OCI-LY1 (cell line): Measurements from ENCODE around the gene PLEKHA8.

ENCODE experiments used
- CTCF ChIP-seq: fragments of 200-600 bp; sonication (generic), shearing (Covaris generic); IDR thresholded peaks from 2 replicates; pipeline ENCODE4 v1.5.1; 2017; ENCODE audit warnings: mild to moderate bottlenecking, antibody characterized with exemption, low read length, moderate library complexity, mixed read lengths
- EZH2 ChIP-seq: fragments of 200-600 bp; sonication (generic), shearing (Covaris generic); IDR thresholded peaks from 2 replicates; pipeline ENCODE4 v1.8.0; 2017; ENCODE audit warnings: borderline replicate concordance, mixed run types, mild to moderate bottlenecking, antibody characterized with exemption, low read length, moderate library complexity, mixed read lengths

- TF ChIP-seq CTCF (no peak), EZH2 (no peak)
Measured at GRCh38 chr7:30165590-30165989, 137.4 kb downstream of the PLEKHA8 start.
